AG20443 (cell line): ENCODE results near the gene SEPSECS.
A peak's percentile ranks its signal among the peaks of the same experiment; 100 is the strongest.

Experiments
- DNase-seq: peaks from one replicate; pipeline ENCODE4 v3.0.0; 2012; ENCODE audit warnings: low spot score, mixed read lengths

SEPSECS gene

GRCh38 chr4:25155947-25156346 lies 4.3 kb downstream of the SEPSECS start:
- DNase-seq, result no peak

- no peak for DNase-seq
Observed at GRCh38 chr4:25154594-25155265, 5.5 kb downstream of the SEPSECS start.

- no peak for DNase-seq
Observed at GRCh38 chr4:25146076-25146475, 14.2 kb downstream of the SEPSECS start.

- peak; percentile 45 for DNase-seq
Observed at GRCh38 chr4:25144870-25145481, 15.3 kb downstream of the SEPSECS start.

- DNase-seq, result no peak
Observed at GRCh38 chr4:25142468-25142867, 17.8 kb downstream of the SEPSECS start.

GRCh38 chr4:25141592-25141991 lies 18.7 kb downstream of the SEPSECS start:
- DNase-seq, result no peak

- no peak for DNase-seq
Observed at GRCh38 chr4:25133132-25133531, 27.1 kb downstream of the SEPSECS start.

GRCh38 chr4:25131926-25132325 lies 28.3 kb downstream of the SEPSECS start:
- DNase-seq, result no peak

- no peak for DNase-seq
Observed at GRCh38 chr4:25131381-25131780, 28.9 kb downstream of the SEPSECS start.

- no peak for DNase-seq
Observed at GRCh38 chr4:25129917-25130316, 30.3 kb downstream of the SEPSECS start.

- DNase-seq, result no peak
Observed at GRCh38 chr4:25128671-25129070, 31.6 kb downstream of the SEPSECS start.

GRCh38 chr4:25123236-25123635 lies 37.0 kb downstream of the SEPSECS start:
- no peak for DNase-seq

GRCh38 chr4:25120146-25120940 lies 39.9 kb downstream of the SEPSECS start:
- DNase-seq, result no peak

GRCh38 chr4:25117716-25118472 lies 42.4 kb downstream of the SEPSECS start:
- no peak for DNase-seq

- DNase-seq, result no peak
Observed at GRCh38 chr4:25117274-25117673, 43.0 kb downstream of the SEPSECS start.

GRCh38 chr4:25113915-25114904 lies 46.0 kb downstream of the SEPSECS start:
- peak; percentile 80 for DNase-seq

GRCh38 chr4:25112995-25113380 lies 47.3 kb downstream of the SEPSECS start:
- peak; percentile 3 for DNase-seq

GRCh38 chr4:25112366-25112994 lies 47.8 kb downstream of the SEPSECS start:
- DNase-seq, result peak; percentile 2

- DNase-seq, result peak; percentile 2
Observed at GRCh38 chr4:25111648-25112196, 48.5 kb downstream of the SEPSECS start.
